Measurements from ENCODE around the gene CLEC9A. TPM values are rescaled to one million over a fixed set of nuclear protein-coding genes. Genes with fewer than 3 reads are reported as not detected.

Gene CLEC9A
- total RNA-seq, 2 experiments from 2014 or later = not detected

GRCh38 chr12:10075451-10075850, 45.0 kb downstream of the CLEC9A start:
- Histone ChIP-seq H3K9me3 (ENCODE audit: low read length) (no peaks in the 10 kb centered on the region), H3K79me2 (ENCODE audit: insufficient read depth, low read depth, low read length) (no peaks in the 10 kb centered on the region), H3K27ac (ENCODE audit: low read depth, low read length, poor library complexity, severe bottlenecking) (no peak overlapping the region), H3K4me1 (ENCODE audit: insufficient read depth, low read length, poor library complexity, severe bottlenecking) (peaks cover 4% of the 10 kb centered on the region), H3K4me3 (ENCODE audit: low read depth, low read length, poor library complexity, severe bottlenecking) (no peak overlapping the region), H4K20me1 (ENCODE audit: insufficient read depth, low read length) (no peaks in the 10 kb centered on the region), H3K9me2 (ENCODE audit: insufficient read depth, low read length) (no peaks in the 10 kb centered on the region), H2AFZ (ENCODE audit: low read length) (no peak overlapping the region), H3K4me2 (ENCODE audit: low read length) (no peak overlapping the region), H3K36me3 (ENCODE audit: insufficient read depth, low read length) (no peaks in the 10 kb centered on the region)
- BruUV-seq (replicated peaks) = no TSS peak
- ChIA-PET POLR2A (no interaction called here), CTCF (ENCODE audit: unreplicated experiment) (no interaction called here)
- no peak for DNase-seq (ENCODE audit: low spot score)
- no peak for TF ChIP-seq EZH2phosphoT487 (IDR thresholded peaks at IDR 0.05; ENCODE audit: borderline replicate concordance, low read depth, low read length)
- no peak for TF ChIP-seq CTCF (conservative IDR thresholded peaks at IDR 0.05; ENCODE audit: low read length)
- intact Hi-C loops (cut with micrococcal nuclease; ENCODE audit: unreplicated experiment) = no loop called here

- no peaks in the 10 kb centered on the region for H3K79me2 ChIP-seq (ENCODE audit: insufficient read depth, low read depth, low read length)
- ChIA-PET CTCF (ENCODE audit: unreplicated experiment) (no interaction called here), POLR2A (interaction anchor here (0.6 kb wide), 1 partner anchor 217 kb away, joined by 7 read pairs; no protein-coding TSS in a partner anchor)
- no peak overlapping the region for H3K4me2 ChIP-seq (ENCODE audit: low read length)
- no peaks in the 10 kb centered on the region for H3K9me3 ChIP-seq (ENCODE audit: low read length)
- intact Hi-C loops (cut with micrococcal nuclease; ENCODE audit: unreplicated experiment) = no loop called here
- no peaks in the 10 kb centered on the region for H3K4me1 ChIP-seq (ENCODE audit: insufficient read depth, low read length, poor library complexity, severe bottlenecking)
- no peak overlapping the region for H3K4me3 ChIP-seq (ENCODE audit: low read depth, low read length, poor library complexity, severe bottlenecking)
- no peaks in the 10 kb centered on the region for H4K20me1 ChIP-seq (ENCODE audit: insufficient read depth, low read length)
- TF ChIP-seq EZH2phosphoT487 (IDR thresholded peaks at IDR 0.05; ENCODE audit: borderline replicate concordance, low read depth, low read length) (no peak), CTCF (conservative IDR thresholded peaks at IDR 0.05; ENCODE audit: low read length) (no peak)
- no TSS peak for BruUV-seq (replicated peaks)
- H3K9me2 ChIP-seq (ENCODE audit: insufficient read depth, low read length) = no peaks in the 10 kb centered on the region
- no peak overlapping the region for H3K27ac ChIP-seq (ENCODE audit: low read depth, low read length, poor library complexity, severe bottlenecking)
- H3K36me3 ChIP-seq (ENCODE audit: insufficient read depth, low read length) = no peaks in the 10 kb centered on the region
- no peak overlapping the region for H2AFZ ChIP-seq (ENCODE audit: low read length)
- no peak for DNase-seq (ENCODE audit: low spot score)
These were observed 51.8 kb downstream of the CLEC9A start for GRCh38 chr12:10082117-10082874.

- Histone ChIP-seq H2AFZ (ENCODE audit: low read length) (no peak overlapping the region), H3K27ac (ENCODE audit: low read depth, low read length, poor library complexity, severe bottlenecking) (no peak overlapping the region), H3K9me2 (ENCODE audit: insufficient read depth, low read length) (no peaks in the 10 kb centered on the region), H3K9me3 (ENCODE audit: low read length) (no peaks in the 10 kb centered on the region), H3K36me3 (ENCODE audit: insufficient read depth, low read length) (no peaks in the 10 kb centered on the region), H3K4me1 (ENCODE audit: insufficient read depth, low read length, poor library complexity, severe bottlenecking) (no peaks in the 10 kb centered on the region), H3K4me3 (ENCODE audit: low read depth, low read length, poor library complexity, severe bottlenecking) (no peak overlapping the region), H3K4me2 (ENCODE audit: low read length) (no peak overlapping the region), H4K20me1 (ENCODE audit: insufficient read depth, low read length) (no peaks in the 10 kb centered on the region), H3K79me2 (ENCODE audit: insufficient read depth, low read depth, low read length) (no peaks in the 10 kb centered on the region)
- TF ChIP-seq CTCF (conservative IDR thresholded peaks at IDR 0.05; ENCODE audit: low read length) = no peak
- no peak for TF ChIP-seq EZH2phosphoT487 (IDR thresholded peaks at IDR 0.05; ENCODE audit: borderline replicate concordance, low read depth, low read length)
- ChIA-PET POLR2A (interaction anchor here (0.6 to 0.7 kb wide), 4 partner anchors 40 to 299 kb away, joined by 3 to 5 read pairs (median 4); no protein-coding TSS in a partner anchor), CTCF (ENCODE audit: unreplicated experiment) (no interaction called here)
- intact Hi-C loops (cut with micrococcal nuclease; ENCODE audit: unreplicated experiment) = no loop called here
- no TSS peak for BruUV-seq (replicated peaks)
- DNase-seq (ENCODE audit: low spot score) = no peak
These were observed 54.3 kb downstream of the CLEC9A start for GRCh38 chr12:10084733-10085132.

Measured in OCI-LY7 (cell line).